Stimulated activated effector memory CD8-positive, alpha-beta T cell treated with anti-CD3 and anti-CD28 coated beads, Interleukin-12 subunit alpha, Interleukin-12 subunit beta, amount 100 ng/mL, for 72 hours (primary cell): ENCODE measurements around the gene TEK.
A peak's percentile ranks its signal among the peaks of the same experiment; 100 is the strongest.

ENCODE experiments used
- ATAC-seq: fragments of 150-1000 bp; cut with Tn5 transposase; 2 replicates; pipeline ENCODE4 v1.10.0; 2021
- DNase-seq, 2 donors: peaks; one replicate each; pipeline ENCODE4 v3.0.0; 2021 to 2022; ENCODE audit warnings: low spot score in 2 of 2
- H3K27ac Mint-ChIP-seq: one replicate; pipeline ENCODE4 v1.8.0; 2022; ENCODE audit warnings: mild to moderate bottlenecking, mixed read lengths
- H3K36me3 Mint-ChIP-seq: one replicate; pipeline ENCODE4 v1.8.0; 2022; ENCODE audit warnings: mild to moderate bottlenecking, mixed read lengths
- H3K4me1 Mint-ChIP-seq: one replicate; pipeline ENCODE4 v1.8.0; 2022; ENCODE audit warnings: mixed read lengths
- H3K4me3 Mint-ChIP-seq: one replicate; pipeline ENCODE4 v1.8.0; 2022; ENCODE audit warnings: mild to moderate bottlenecking, mixed read lengths
- H3K9me3 Mint-ChIP-seq: one replicate; pipeline ENCODE4 v1.8.0; 2022; ENCODE audit warnings: mixed read lengths

Gene TEK

GRCh38 chr9:27183131-27183530 is 74.1 kb downstream of the TEK start:
- H3K4me1 Mint-ChIP-seq, result no peaks in the 10 kb centered on the region
- ATAC-seq (no peak), DNase-seq (no peak)
- no peak overlapping the region for H3K27ac Mint-ChIP-seq
- H3K4me3 Mint-ChIP-seq, result no peak overlapping the region
- peaks cover 2% of the 10 kb centered on the region for H3K9me3 Mint-ChIP-seq
- no peaks in the 10 kb centered on the region for H3K36me3 Mint-ChIP-seq

GRCh38 chr9:27183701-27184100 is 74.7 kb downstream of the TEK start:
- ATAC-seq (no peak), DNase-seq (no peak)
- H3K9me3 Mint-ChIP-seq, result no peaks in the 10 kb centered on the region
- no peaks in the 10 kb centered on the region for H3K36me3 Mint-ChIP-seq
- no peak overlapping the region for H3K27ac Mint-ChIP-seq
- H3K4me3 Mint-ChIP-seq, result no peak overlapping the region
- H3K4me1 Mint-ChIP-seq, result no peaks in the 10 kb centered on the region

- H3K4me3 Mint-ChIP-seq, result no peak overlapping the region
- ATAC-seq, result no peak
- no peaks in the 10 kb centered on the region for H3K9me3 Mint-ChIP-seq
- H3K36me3 Mint-ChIP-seq, result no peaks in the 10 kb centered on the region
- H3K27ac Mint-ChIP-seq, result no peak overlapping the region
- no peaks in the 10 kb centered on the region for H3K4me1 Mint-ChIP-seq
- no peak for DNase-seq
Observed at GRCh38 chr9:27184556-27185351, 75.7 kb downstream of the TEK start.

- H3K9me3 Mint-ChIP-seq, result no peaks in the 10 kb centered on the region
- no peaks in the 10 kb centered on the region for H3K36me3 Mint-ChIP-seq
- no peak for DNase-seq
- ATAC-seq, result no peak
- H3K4me1 Mint-ChIP-seq, result no peaks in the 10 kb centered on the region
- H3K27ac Mint-ChIP-seq, result no peak overlapping the region
- no peak overlapping the region for H3K4me3 Mint-ChIP-seq
Observed at GRCh38 chr9:27188426-27188825, 79.4 kb downstream of the TEK start.

- ATAC-seq, result no peak
- Mint-ChIP-seq H3K4me3 (no peak overlapping the region), H3K27ac (no peak overlapping the region)
Observed at GRCh38 chr9:27189426-27189825, 80.4 kb downstream of the TEK start.

GRCh38 chr9:27192291-27192960 is 83.4 kb downstream of the TEK start:
- ATAC-seq (no peak), DNase-seq (no peak)
- no peak overlapping the region for H3K27ac Mint-ChIP-seq
- no peaks in the 10 kb centered on the region for H3K9me3 Mint-ChIP-seq
- H3K36me3 Mint-ChIP-seq, result no peaks in the 10 kb centered on the region
- H3K4me1 Mint-ChIP-seq, result no peaks in the 10 kb centered on the region
- no peak overlapping the region for H3K4me3 Mint-ChIP-seq

More at GRCh38 chr9:27189426-27189825, 80.4 kb downstream of the TEK start:
- no peaks in the 10 kb centered on the region for H3K9me3 Mint-ChIP-seq
- no peaks in the 10 kb centered on the region for H3K4me1 Mint-ChIP-seq
- no peaks in the 10 kb centered on the region for H3K36me3 Mint-ChIP-seq
- no peak for DNase-seq

- Mint-ChIP-seq H3K27ac (no peak overlapping the region), H3K4me1 (no peaks in the 10 kb centered on the region), H3K36me3 (no peaks in the 10 kb centered on the region), H3K9me3 (no peaks in the 10 kb centered on the region), H3K4me3 (no peak overlapping the region)
- ATAC-seq (no peak), DNase-seq (no peak)
Observed at GRCh38 chr9:27193886-27194285, 84.9 kb downstream of the TEK start.

GRCh38 chr9:27194401-27195091 is 85.5 kb downstream of the TEK start:
- no peak overlapping the region for H3K27ac Mint-ChIP-seq
- no peak overlapping the region for H3K4me3 Mint-ChIP-seq
- peak; percentile 67 for ATAC-seq

GRCh38 chr9:27195191-27195590 is 86.2 kb downstream of the TEK start:
- Mint-ChIP-seq H3K4me1 (no peaks in the 10 kb centered on the region), H3K4me3 (no peak overlapping the region), H3K9me3 (no peaks in the 10 kb centered on the region), H3K36me3 (no peaks in the 10 kb centered on the region), H3K27ac (no peak overlapping the region)
- DNase-seq, result no peak
- no peak for ATAC-seq

More at GRCh38 chr9:27194401-27195091, 85.5 kb downstream of the TEK start:
- H3K9me3 Mint-ChIP-seq, result no peaks in the 10 kb centered on the region
- no peaks in the 10 kb centered on the region for H3K36me3 Mint-ChIP-seq
- no peaks in the 10 kb centered on the region for H3K4me1 Mint-ChIP-seq
- DNase-seq, result no peak

GRCh38 chr9:27196383-27196782 is 87.4 kb downstream of the TEK start:
- Mint-ChIP-seq H3K4me3 (no peak overlapping the region), H3K27ac (no peak overlapping the region), H3K4me1 (no peaks in the 10 kb centered on the region), H3K36me3 (no peaks in the 10 kb centered on the region), H3K9me3 (no peaks in the 10 kb centered on the region)
- DNase-seq, result no peak
- no peak for ATAC-seq

GRCh38 chr9:27198190-27198589 is 89.2 kb downstream of the TEK start:
- H3K36me3 Mint-ChIP-seq, result no peaks in the 10 kb centered on the region
- H3K4me1 Mint-ChIP-seq, result no peaks in the 10 kb centered on the region
- H3K9me3 Mint-ChIP-seq, result no peaks in the 10 kb centered on the region
- no peak overlapping the region for H3K27ac Mint-ChIP-seq
- ATAC-seq, result no peak
- no peak overlapping the region for H3K4me3 Mint-ChIP-seq
- DNase-seq, result no peak

GRCh38 chr9:27202056-27202455 is 93.0 kb downstream of the TEK start:
- Mint-ChIP-seq H3K4me1 (no peaks in the 10 kb centered on the region), H3K27ac (no peak overlapping the region)

GRCh38 chr9:27203783-27204182 is 94.8 kb downstream of the TEK start:
- no peaks in the 10 kb centered on the region for H3K36me3 Mint-ChIP-seq
- H3K4me3 Mint-ChIP-seq, result no peak overlapping the region
- no peaks in the 10 kb centered on the region for H3K4me1 Mint-ChIP-seq
- DNase-seq (no peak), ATAC-seq (no peak)
- no peak overlapping the region for H3K27ac Mint-ChIP-seq
- no peaks in the 10 kb centered on the region for H3K9me3 Mint-ChIP-seq

More at GRCh38 chr9:27202056-27202455, 93.0 kb downstream of the TEK start:
- no peak overlapping the region for H3K4me3 Mint-ChIP-seq
- DNase-seq (no peak), ATAC-seq (no peak)
- no peaks in the 10 kb centered on the region for H3K36me3 Mint-ChIP-seq
- H3K9me3 Mint-ChIP-seq, result no peaks in the 10 kb centered on the region

- no peaks in the 10 kb centered on the region for H3K4me1 Mint-ChIP-seq
- H3K36me3 Mint-ChIP-seq, result no peaks in the 10 kb centered on the region
- DNase-seq (no peak), ATAC-seq (no peak)
- H3K27ac Mint-ChIP-seq, result no peak overlapping the region
- H3K4me3 Mint-ChIP-seq, result no peak overlapping the region
- no peaks in the 10 kb centered on the region for H3K9me3 Mint-ChIP-seq
Observed at GRCh38 chr9:27204578-27204977, 95.6 kb downstream of the TEK start.

GRCh38 chr9:27205198-27205597 is 96.2 kb downstream of the TEK start:
- no peaks in the 10 kb centered on the region for H3K9me3 Mint-ChIP-seq
- no peak overlapping the region for H3K27ac Mint-ChIP-seq
- H3K4me3 Mint-ChIP-seq, result no peak overlapping the region
- DNase-seq (no peak), ATAC-seq (no peak)
- H3K4me1 Mint-ChIP-seq, result no peaks in the 10 kb centered on the region
- H3K36me3 Mint-ChIP-seq, result no peaks in the 10 kb centered on the region

- H3K9me3 Mint-ChIP-seq, result no peaks in the 10 kb centered on the region
- no peaks in the 10 kb centered on the region for H3K4me1 Mint-ChIP-seq
- no peak overlapping the region for H3K27ac Mint-ChIP-seq
- DNase-seq, result no peak
- no peaks in the 10 kb centered on the region for H3K36me3 Mint-ChIP-seq
- no peak for ATAC-seq
- no peak overlapping the region for H3K4me3 Mint-ChIP-seq
Observed at GRCh38 chr9:27206041-27206440, 97.0 kb downstream of the TEK start.
